HG03097 (cell line): ENCODE results near the gene PNPLA8.
"Not testable (repeated sequence)": the region's sequence is repeated elsewhere in the genome, so short reads cannot be mapped to it uniquely, and the experiment has no call there.

Experiments
- ATAC-seq: cut with Tn5 transposase; IDR thresholded peaks from one replicate; pipeline ENCODE4 v1.9.1; 2021; ENCODE audit not compliant: unreplicated experiment, low FRiP score

Gene PNPLA8, protein sequence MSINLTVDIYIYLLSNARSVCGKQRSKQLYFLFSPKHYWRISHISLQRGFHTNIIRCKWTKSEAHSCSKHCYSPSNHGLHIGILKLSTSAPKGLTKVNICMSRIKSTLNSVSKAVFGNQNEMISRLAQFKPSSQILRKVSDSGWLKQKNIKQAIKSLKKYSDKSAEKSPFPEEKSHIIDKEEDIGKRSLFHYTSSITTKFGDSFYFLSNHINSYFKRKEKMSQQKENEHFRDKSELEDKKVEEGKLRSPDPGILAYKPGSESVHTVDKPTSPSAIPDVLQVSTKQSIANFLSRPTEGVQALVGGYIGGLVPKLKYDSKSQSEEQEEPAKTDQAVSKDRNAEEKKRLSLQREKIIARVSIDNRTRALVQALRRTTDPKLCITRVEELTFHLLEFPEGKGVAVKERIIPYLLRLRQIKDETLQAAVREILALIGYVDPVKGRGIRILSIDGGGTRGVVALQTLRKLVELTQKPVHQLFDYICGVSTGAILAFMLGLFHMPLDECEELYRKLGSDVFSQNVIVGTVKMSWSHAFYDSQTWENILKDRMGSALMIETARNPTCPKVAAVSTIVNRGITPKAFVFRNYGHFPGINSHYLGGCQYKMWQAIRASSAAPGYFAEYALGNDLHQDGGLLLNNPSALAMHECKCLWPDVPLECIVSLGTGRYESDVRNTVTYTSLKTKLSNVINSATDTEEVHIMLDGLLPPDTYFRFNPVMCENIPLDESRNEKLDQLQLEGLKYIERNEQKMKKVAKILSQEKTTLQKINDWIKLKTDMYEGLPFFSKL

GRCh38 chr7:108525985-108526767 lies at the start of gene PNPLA8:
Gene PNPLA8, minus strand, starts transcription at chr7:108526135. Its CDS starts 10,644 bp downstream, at chr7:108515491.
- ATAC-seq: peak; percentile 94

- ATAC-seq: no peak
Measured at GRCh38 chr7:108575156-108575555, 49.2 kb upstream of the PNPLA8 start.

GRCh38 chr7:108572480-108572879 lies 46.5 kb upstream of the PNPLA8 start:
- no peak for ATAC-seq

GRCh38 chr7:108570146-108570755 lies 44.3 kb upstream of the PNPLA8 start:
- peak; percentile 20 for ATAC-seq

- peak; percentile 97 for ATAC-seq
Measured at GRCh38 chr7:108569381-108570145, 43.6 kb upstream of the PNPLA8 start, which contains the start of the genes DNAJB9 and THAP5. Gene DNAJB9, plus strand, starts transcription at chr7:108569874. Its CDS starts 1,853 bp downstream, at chr7:108571727. Gene THAP5, minus strand, starts transcription at chr7:108569706. Its CDS starts 137 bp downstream, at chr7:108569569.

GRCh38 chr7:108568801-108569380 lies 43.0 kb upstream of the PNPLA8 start:
- ATAC-seq: no peak

DNA sequence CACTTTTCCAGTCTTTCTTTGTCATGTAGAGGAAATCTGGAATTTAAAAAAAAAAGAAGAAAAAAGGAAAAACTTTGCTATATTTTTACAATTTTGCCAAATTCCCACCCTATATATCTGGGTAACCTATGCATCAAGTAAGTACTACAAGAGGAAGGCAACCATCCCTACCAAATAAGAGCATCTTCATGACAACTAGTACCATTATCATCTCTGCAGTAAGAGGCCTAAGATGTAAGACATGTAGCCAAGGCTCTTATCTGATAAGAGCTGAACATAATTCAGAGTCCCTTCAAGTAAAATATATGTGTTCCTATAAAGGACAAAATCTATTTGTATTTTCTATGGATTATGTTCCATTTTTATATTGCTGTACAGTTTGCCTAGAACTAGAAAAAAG lies 40.1 kb upstream of the PNPLA8 start:
- no peak for ATAC-seq

- no peak for ATAC-seq
Measured at GRCh38 chr7:108561047-108561619, 35.2 kb upstream of the PNPLA8 start.

DNA sequence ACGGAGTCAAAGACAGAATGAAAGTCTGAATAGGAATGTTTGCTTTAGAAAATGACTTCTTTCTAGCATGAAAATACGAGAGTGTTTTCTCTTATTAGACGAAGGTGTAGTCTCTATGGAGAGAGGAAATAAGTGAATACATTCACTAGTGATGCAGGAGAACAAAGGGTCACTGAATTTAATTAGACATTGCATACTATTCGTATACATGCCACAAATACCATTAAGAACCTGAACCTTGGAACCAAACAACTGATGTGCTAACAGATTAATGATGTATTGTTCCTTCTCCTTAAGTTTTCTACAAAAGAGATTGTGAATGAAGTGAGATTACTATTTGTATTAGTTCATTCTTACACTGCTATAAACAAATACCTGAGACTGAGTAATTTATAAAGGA lies 33.3 kb upstream of the PNPLA8 start:
- no peak for ATAC-seq

- ATAC-seq: no peak
Measured at GRCh38 chr7:108557617-108558016, 31.7 kb upstream of the PNPLA8 start.

- no peak for ATAC-seq
Measured at GRCh38 chr7:108557191-108557590, 31.3 kb upstream of the PNPLA8 start.

GRCh38 chr7:108556665-108557064 lies 30.7 kb upstream of the PNPLA8 start:
- not testable (repeated sequence) for ATAC-seq

- ATAC-seq: not testable (repeated sequence)
Measured at GRCh38 chr7:108548141-108548896, 22.4 kb upstream of the PNPLA8 start.

- ATAC-seq: no peak
Measured at GRCh38 chr7:108541478-108541877, 15.5 kb upstream of the PNPLA8 start.

DNA sequence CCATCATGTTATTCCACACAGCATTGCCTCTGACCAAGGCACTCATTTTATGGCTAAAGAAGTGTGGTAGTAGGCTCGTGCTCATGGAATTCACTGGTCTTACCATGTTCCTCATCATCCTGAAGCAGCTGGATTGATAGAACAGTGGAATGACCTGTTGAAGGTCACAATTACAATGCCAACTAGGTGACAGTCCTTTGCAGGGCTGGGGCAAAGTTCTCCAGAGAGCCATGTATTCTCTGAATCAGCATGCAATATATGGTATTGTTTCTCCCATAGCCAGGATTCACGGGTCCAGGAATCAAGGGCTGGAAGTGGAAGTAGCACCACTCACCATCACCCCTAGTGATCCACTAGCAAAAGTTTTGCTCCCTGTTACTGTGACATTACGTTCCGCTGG lies 12.8 kb upstream of the PNPLA8 start:
- not testable (repeated sequence) for ATAC-seq

GRCh38 chr7:108538236-108538635 lies 12.3 kb upstream of the PNPLA8 start:
- not testable (repeated sequence) for ATAC-seq

- no peak for ATAC-seq
Measured at GRCh38 chr7:108537229-108537628, 11.3 kb upstream of the PNPLA8 start.

DNA sequence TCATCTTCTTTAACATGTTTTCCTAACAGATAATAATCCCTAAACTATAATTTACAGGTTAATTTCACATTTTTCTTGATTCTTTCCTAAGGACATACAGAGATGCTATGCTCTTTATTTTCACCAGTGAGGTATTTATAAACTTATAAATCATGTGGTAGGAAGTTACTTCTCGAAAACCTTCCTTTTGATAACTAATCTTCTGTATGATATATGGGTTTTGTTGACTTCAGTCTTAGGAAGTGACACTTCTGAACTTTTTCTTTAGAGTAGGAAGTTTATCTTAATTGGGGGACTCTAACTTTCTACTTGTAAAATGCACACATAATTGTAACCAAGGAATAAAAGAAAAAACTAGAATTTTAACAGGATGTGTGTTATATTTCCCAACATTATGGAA lies 9.8 kb upstream of the PNPLA8 start:
- ATAC-seq: no peak
